Duodenal mucosa (tissue), 2 donors: ENCODE results near the gene UQCC3.

Experiments used
- H3K27ac ChIP-seq: one replicate; pipeline ENCODE4 v1.7.0; 2013; ENCODE audit warnings: low read depth, low read length
- H3K27me3 ChIP-seq, 2 donors: one replicate each; pipeline ENCODE4 v1.7.0; 2013; ENCODE audit warnings: low read length in 2 of 2, control low read depth in 1 of 2; ENCODE audit not compliant: insufficient read depth in 2 of 2, control insufficient read depth in 1 of 2
- H3K36me3 ChIP-seq, 2 donors: one replicate each; pipeline ENCODE4 v1.7.0; 2013; ENCODE audit warnings: low read length in 2 of 2, control low read depth in 1 of 2; ENCODE audit not compliant: insufficient read depth in 2 of 2, control insufficient read depth in 1 of 2
- H3K4me1 ChIP-seq, 2 donors: one replicate each; pipeline ENCODE4 v1.7.0; 2013; ENCODE audit warnings: low read length in 2 of 2, control low read depth in 1 of 2; ENCODE audit not compliant: insufficient read depth in 2 of 2, control insufficient read depth in 1 of 2
- H3K4me3 ChIP-seq, 2 donors: one replicate each; pipeline ENCODE4 v1.7.0; 2013; ENCODE audit warnings: low read length in 2 of 2, low read depth in 1 of 2
- H3K9ac ChIP-seq, 2 donors: one replicate each; pipeline ENCODE4 v1.7.0; 2013; ENCODE audit warnings: low read length in 2 of 2, low read depth in 1 of 2
- H3K9me3 ChIP-seq, 2 donors: one replicate each; pipeline ENCODE4 v1.7.0; 2013; ENCODE audit warnings: low read length in 2 of 2, control low read depth in 1 of 2; ENCODE audit not compliant: control insufficient read depth in 1 of 2

UQCC3 gene

DNA sequence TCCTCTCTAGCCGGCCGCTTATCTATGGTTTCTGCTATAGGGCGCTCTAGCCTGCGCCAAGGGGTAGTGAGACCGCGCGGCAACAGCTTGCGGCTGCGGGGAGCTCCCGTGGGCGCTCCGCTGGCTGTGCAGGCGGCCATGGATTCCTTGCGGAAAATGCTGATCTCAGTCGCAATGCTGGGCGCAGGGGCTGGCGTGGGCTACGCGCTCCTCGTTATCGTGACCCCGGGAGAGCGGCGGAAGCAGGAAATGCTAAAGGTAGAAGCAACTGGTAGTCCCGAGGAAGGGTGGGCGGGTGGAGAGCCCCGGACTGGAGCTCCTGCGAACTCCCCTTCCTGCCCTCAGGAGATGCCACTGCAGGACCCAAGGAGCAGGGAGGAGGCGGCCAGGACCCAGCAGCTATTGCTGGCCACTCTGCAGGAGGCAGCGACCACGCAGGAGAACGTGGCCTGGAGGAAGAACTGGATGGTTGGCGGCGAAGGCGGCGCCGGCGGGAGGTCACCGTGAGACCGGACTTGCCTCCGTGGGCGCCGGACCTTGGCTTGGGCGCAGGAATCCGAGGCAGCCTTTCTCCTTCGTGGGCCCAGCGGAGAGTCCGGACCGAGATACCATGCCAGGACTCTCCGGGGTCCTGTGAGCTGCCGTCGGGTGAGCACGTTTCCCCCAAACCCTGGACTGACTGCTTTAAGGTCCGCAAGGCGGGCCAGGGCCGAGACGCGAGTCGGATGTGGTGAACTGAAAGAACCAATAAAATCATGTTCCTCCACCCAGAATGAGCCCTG is at the start of gene UQCC3, which contains the start of gene LBHD1:
Gene UQCC3 (plus strand): TSS at position 66 of the 782 bp plus-strand sequence. CDS start 73 bp downstream, at position 139.
Gene LBHD1 (minus strand): TSS at position 660 of the 782 bp plus-strand sequence. CDS start 2,236 bp downstream, outside the sequence.
- Histone ChIP-seq H3K36me3 (peaks cover 7 to 12% of the 10 kb centered on the region in 2 donors), H3K4me1 (peaks cover 42 to 53% of the 10 kb centered on the region in 2 donors), H3K9me3 (no peaks in the 10 kb centered on the region), H3K9ac (peak within 1 kb of the TSS; percentile 92 to 96), H3K27me3 (no peaks in the 10 kb centered on the region), H3K27ac (peak within 1 kb of the TSS; percentile 80), H3K4me3 (peak within 1 kb of the TSS; percentile 84 to 99)

- Histone ChIP-seq H3K36me3 (peaks cover 22 to 27% of the 10 kb centered on the region in 2 donors), H3K9me3 (no peaks in the 10 kb centered on the region), H3K27me3 (no peaks in the 10 kb centered on the region), H3K4me3 (peak overlapping the region; percentile 85 to 92), H3K9ac (peak overlapping the region in 1 of 2 donors; percentile 34), H3K4me1 (peaks cover 5 to 10% of the 10 kb centered on the region in 2 donors), H3K27ac (peak overlapping the region; percentile 71)
Measured at GRCh38 chr11:62622476-62623089, 48.9 kb upstream of the UQCC3 start.

GRCh38 chr11:62627713-62628112 is 43.8 kb upstream of the UQCC3 start:
- Histone ChIP-seq H3K27me3 (no peaks in the 10 kb centered on the region), H3K4me1 (no peaks in the 10 kb centered on the region), H3K4me3 (no peak overlapping the region), H3K36me3 (peaks cover 58 to 76% of the 10 kb centered on the region in 2 donors), H3K9ac (no peak overlapping the region), H3K27ac (no peak overlapping the region), H3K9me3 (no peaks in the 10 kb centered on the region)

DNA sequence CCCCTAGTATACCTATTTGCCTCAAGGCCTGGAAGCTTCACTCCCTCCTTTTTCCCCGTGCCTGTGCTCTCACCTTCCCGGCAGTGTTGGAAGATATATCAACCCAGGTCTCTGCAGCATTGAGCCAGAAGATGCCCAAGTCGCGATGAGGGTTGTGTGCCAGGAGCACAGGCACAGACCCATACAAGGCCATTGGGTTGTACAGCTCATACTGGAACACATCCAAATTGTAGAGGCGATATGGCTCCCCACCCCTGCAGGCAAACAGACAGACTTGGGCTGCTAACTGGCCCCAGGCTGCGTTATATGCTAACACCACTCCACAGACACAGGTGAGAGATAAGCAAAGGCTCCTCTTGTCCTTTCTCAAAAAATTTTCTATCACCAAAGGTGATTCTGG is 39.0 kb upstream of the UQCC3 start:
- Histone ChIP-seq H3K9me3 (no peaks in the 10 kb centered on the region), H3K9ac (no peak overlapping the region), H3K4me3 (no peak overlapping the region), H3K4me1 (no peaks in the 10 kb centered on the region), H3K27ac (no peak overlapping the region), H3K36me3 (peaks cover 63 to 83% of the 10 kb centered on the region in 2 donors), H3K27me3 (no peaks in the 10 kb centered on the region)

DNA sequence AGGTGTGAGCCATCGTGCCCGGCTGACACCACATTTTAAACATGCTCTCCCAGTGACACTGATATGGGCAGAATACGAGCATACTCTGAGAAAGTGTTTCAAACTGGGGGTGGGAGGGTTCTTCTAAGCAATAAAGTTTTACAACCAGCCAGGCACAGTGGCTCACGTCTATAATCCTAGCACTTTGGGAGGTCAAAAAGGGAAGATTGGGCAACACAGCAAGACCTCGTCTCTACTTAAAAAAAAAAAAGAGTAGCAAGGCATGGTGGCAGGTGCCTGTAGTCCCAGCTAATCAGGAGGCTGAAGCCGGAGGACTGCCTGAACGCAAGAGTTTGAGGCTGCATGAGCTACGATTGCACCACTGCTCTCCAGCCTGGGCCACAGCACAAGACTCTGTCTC is 27.3 kb upstream of the UQCC3 start:
- Histone ChIP-seq H3K36me3 (peaks cover 19 to 38% of the 10 kb centered on the region in 2 donors), H3K9me3 (no peaks in the 10 kb centered on the region), H3K4me3 (no peak overlapping the region), H3K9ac (no peak overlapping the region), H3K27ac (no peak overlapping the region), H3K27me3 (no peaks in the 10 kb centered on the region), H3K4me1 (peaks cover 17 to 23% of the 10 kb centered on the region in 2 donors)

- H3K4me1 ChIP-seq: peaks cover 17 to 23% of the 10 kb centered on the region in 2 donors
- H3K9ac ChIP-seq: peak overlapping the region; percentile 81 to 85
- H3K4me3 ChIP-seq: peak overlapping the region; percentile 89 to 96
- peaks cover 17 to 40% of the 10 kb centered on the region in 2 donors for H3K36me3 ChIP-seq
- no peak overlapping the region for H3K27ac ChIP-seq
- no peaks in the 10 kb centered on the region for H3K9me3 ChIP-seq
- H3K27me3 ChIP-seq: no peaks in the 10 kb centered on the region
Measured at GRCh38 chr11:62645671-62645945, 25.9 kb upstream of the UQCC3 start.

- H3K9ac ChIP-seq: peak within 1 kb of the TSS; percentile 81 to 85
- peaks cover 17 to 23% of the 10 kb centered on the region in 2 donors for H3K4me1 ChIP-seq
- H3K27me3 ChIP-seq: no peaks in the 10 kb centered on the region
- no peaks in the 10 kb centered on the region for H3K9me3 ChIP-seq
- H3K27ac ChIP-seq: peak within 1 kb of the TSS; percentile 63
- peak within 1 kb of the TSS; percentile 89 to 96 for H3K4me3 ChIP-seq
- peaks cover 17 to 40% of the 10 kb centered on the region in 2 donors for H3K36me3 ChIP-seq
Measured at GRCh38 chr11:62645946-62646824, 25.3 kb upstream of the UQCC3 start, which contains the start of gene GANAB. Gene GANAB (minus strand): TSS chr11:62646613. CDS start chr11:62646599, 14 bp downstream.

DNA sequence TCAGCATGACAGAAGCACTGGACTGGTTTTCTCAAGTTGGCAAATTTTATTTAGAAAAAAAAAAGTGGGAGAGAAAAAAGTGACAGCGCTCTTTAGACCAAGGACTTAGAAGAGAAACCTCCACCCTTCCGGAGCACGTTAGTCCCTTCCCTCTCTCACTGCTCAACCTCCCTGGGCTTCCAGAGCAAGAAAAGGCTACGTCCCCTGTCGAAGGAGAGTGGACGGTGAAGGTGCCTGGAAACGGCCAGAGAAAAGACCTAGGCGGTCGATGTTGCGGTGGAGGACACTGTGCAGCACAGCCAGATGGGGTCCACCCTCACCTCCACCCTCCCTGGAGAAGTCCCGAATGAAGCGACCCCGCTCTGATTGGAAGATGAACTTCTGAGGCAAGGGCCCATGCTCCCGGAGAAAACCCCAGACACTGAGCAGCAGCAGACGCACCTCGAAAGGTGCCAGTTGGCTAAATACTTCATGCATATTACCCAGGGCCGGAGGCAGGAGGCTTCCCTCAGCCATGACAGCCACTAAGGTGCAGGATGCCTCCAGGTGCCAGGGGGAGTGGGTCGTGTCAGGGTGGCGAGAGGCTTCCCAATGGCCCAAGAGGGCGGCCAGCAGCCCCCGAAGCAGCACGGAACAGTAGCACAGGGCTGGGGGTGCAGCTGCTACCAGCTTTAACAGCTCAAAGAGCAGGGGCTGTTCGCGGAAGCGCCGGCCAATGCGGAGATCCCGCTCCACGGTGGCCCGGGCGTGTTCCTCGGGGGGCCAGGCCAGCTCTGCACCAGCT is 24.5 kb upstream of the UQCC3 start:
- H3K4me3 ChIP-seq: peak overlapping the region; percentile 38 to 57
- peak overlapping the region in 1 of 2 donors; percentile 43 for H3K9ac ChIP-seq
- no peaks in the 10 kb centered on the region for H3K9me3 ChIP-seq
- H3K36me3 ChIP-seq: peaks cover 17 to 40% of the 10 kb centered on the region in 2 donors
- no peak overlapping the region for H3K27ac ChIP-seq
- peaks cover 17 to 29% of the 10 kb centered on the region in 2 donors for H3K4me1 ChIP-seq
- H3K27me3 ChIP-seq: no peaks in the 10 kb centered on the region

GRCh38 chr11:62647609-62648005 is 23.9 kb upstream of the UQCC3 start:
- peaks cover 23 to 35% of the 10 kb centered on the region in 2 donors for H3K4me1 ChIP-seq
- no peak overlapping the region for H3K27ac ChIP-seq

More at GRCh38 chr11:62647609-62648005, 23.9 kb upstream of the UQCC3 start:
- no peak overlapping the region for H3K9ac ChIP-seq
- H3K4me3 ChIP-seq: no peak overlapping the region
- H3K9me3 ChIP-seq: no peaks in the 10 kb centered on the region
- H3K27me3 ChIP-seq: no peaks in the 10 kb centered on the region
- H3K36me3 ChIP-seq: peaks cover 17 to 37% of the 10 kb centered on the region in 2 donors
